Activated CD4-positive, CD25-positive, alpha-beta regulatory T cell treated with anti-CD3 and anti-CD28 coated beads, Interleukin-2, amount 50 U/mL, for 72 hours (primary cell): ENCODE data around the gene FARP1.

ENCODE experiments used
- DNase-seq: peaks from one replicate; pipeline ENCODE4 v3.0.0; 2021

FARP1 gene

GRCh38 chr13:98490195-98490836 is 347.4 kb downstream of the FARP1 start:
- no peak for DNase-seq

- DNase-seq, result no peak
Measured at GRCh38 chr13:98490866-98491265, 348.0 kb downstream of the FARP1 start.

GRCh38 chr13:98492335-98493041 is 349.6 kb downstream of the FARP1 start:
- DNase-seq, result no peak

- DNase-seq, result no peak
Measured at GRCh38 chr13:98493042-98493712, 350.3 kb downstream of the FARP1 start.

GRCh38 chr13:98494769-98495168 is 351.9 kb downstream of the FARP1 start:
- DNase-seq, result no peak

GRCh38 chr13:98495627-98496478 is 353.0 kb downstream of the FARP1 start:
- no peak for DNase-seq

- no peak for DNase-seq
Measured at GRCh38 chr13:98496479-98496791, 353.5 kb downstream of the FARP1 start.

GRCh38 chr13:98496966-98497365 is 354.1 kb downstream of the FARP1 start:
- no peak for DNase-seq

GRCh38 chr13:98500963-98501421 is 358.1 kb downstream of the FARP1 start:
- DNase-seq, result no peak

- DNase-seq, result no peak
Measured at GRCh38 chr13:98503175-98504028, 360.5 kb downstream of the FARP1 start.

- DNase-seq, result no peak
Measured at GRCh38 chr13:98504029-98504351, 361.1 kb downstream of the FARP1 start.

- DNase-seq, result no peak
Measured at GRCh38 chr13:98504371-98504963, 361.6 kb downstream of the FARP1 start.
